Caki2 (cell line): Measurements from ENCODE around the gene TLE2. TPM values are rescaled to one million over a fixed set of nuclear protein-coding genes. Genes with fewer than 3 reads are reported as not detected.

Experiments
- DNase-seq: peaks from one replicate; pipeline ENCODE4 v3.0.0-alpha.2; 2015; ENCODE audit warnings: low read depth
- in situ Hi-C: cut with HindIII; loops from 2 replicates; pipeline ENCODE4 v1.10.0; 2016; ENCODE audit warnings: low sequenced_read_pairs, low pct_unique_long_range_greater_than_20kb, mixed read lengths
- total RNA-seq: library from RNA; depleted of rRNA; stranded (reverse); fragments of >200 nt; shearing (Covaris generic); gene quantifications from 2 replicates; pipeline ENCODE4 v1.2.3, GENCODE V29; 2014; ENCODE audit warnings: low replicate concordance; rRNA removed

The TLE2 gene
- total RNA-seq, result 3.9 TPM in 1 of 2 replicates, not detected in the other

DNA sequence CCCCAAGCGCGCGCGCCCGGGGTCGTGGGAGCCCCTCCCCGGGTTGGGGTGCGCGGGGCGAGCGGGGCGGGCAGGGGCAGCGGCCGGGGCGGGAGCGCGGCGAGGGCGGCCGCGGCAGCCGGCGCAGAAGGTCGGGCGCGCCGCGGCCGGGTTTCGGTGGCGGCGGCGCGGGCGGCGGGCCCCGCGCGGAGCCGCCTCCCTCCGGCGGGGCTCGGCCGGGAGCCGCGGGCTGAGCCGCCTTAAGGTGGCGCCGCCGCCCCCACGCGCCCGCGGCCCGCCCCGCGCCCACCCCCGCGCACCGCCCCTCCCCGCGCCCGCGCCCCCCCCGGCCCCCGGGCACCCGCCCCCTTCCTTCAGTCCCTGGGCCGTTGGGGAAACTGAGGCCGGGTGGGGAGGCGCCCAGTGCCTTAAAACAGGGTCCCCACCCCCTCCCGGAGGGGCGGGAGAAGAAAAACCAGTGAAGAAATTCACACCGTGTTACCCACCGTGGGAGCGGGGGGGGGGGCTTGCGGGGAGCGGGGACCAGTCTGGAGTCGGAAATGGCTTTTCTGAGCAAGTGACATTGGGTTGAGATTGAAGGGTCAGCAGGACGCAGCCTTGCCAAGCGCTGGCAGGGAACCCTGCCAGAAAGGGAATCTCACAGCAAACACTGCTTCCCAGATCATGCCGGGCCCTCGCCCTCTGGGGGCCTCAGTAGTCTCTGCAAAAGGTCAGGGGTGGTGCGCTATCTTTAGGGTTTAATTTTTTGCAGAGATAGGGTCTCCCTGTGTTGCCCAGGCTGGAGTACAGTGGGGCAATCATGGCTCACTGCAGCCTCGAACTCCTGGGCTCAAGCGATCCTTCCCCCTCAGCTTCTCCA, at the start of gene TLE2:
Gene TLE2, minus strand, starts transcription at position 216 of the 859 bp plus-strand sequence. CDS start 376 bp downstream, outside the sequence.
- in situ Hi-C loops, result no loop called here
- no peak for DNase-seq

DNA sequence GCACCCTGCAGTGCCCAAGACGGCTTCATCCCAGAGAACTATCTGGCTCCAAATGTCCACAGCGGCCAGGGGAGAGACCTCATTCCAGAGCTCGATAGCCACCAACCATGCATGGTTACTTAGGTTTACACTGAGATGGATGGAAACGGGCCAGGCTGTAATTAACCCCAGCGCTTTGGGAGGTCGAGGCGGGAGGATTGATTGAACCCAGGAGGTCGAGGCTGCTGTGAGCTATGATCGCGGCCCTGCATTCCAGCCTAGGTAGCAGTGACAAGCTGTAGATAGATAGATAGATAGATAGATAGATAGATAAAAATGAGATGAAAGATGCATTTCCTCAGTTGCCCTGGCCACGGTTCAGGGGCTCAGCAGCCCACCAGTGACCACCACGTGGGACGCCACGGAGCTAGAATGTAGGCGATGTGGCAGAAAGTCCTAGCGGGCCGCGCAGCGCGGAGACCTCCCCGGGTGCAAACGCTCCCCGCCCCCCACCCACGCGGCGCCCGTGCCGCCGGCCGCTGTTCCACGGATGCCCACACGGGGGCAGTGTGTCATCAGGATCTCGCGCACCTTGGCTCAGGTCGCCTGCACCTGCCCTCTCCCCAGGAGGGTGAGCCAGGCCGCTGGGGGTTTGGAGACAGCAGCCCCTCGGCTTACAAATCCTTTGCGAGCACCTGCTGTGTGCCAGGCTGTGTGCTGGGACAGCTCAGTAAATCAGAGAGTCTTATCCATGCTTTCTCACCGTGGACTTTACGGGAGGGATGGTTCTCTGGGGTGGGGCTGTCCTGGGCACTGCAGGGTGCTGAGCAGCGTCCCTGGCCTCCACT, 46.7 kb upstream of the TLE2 start:
- peak; percentile 40 for DNase-seq
- in situ Hi-C loops, result no loop called here

DNA sequence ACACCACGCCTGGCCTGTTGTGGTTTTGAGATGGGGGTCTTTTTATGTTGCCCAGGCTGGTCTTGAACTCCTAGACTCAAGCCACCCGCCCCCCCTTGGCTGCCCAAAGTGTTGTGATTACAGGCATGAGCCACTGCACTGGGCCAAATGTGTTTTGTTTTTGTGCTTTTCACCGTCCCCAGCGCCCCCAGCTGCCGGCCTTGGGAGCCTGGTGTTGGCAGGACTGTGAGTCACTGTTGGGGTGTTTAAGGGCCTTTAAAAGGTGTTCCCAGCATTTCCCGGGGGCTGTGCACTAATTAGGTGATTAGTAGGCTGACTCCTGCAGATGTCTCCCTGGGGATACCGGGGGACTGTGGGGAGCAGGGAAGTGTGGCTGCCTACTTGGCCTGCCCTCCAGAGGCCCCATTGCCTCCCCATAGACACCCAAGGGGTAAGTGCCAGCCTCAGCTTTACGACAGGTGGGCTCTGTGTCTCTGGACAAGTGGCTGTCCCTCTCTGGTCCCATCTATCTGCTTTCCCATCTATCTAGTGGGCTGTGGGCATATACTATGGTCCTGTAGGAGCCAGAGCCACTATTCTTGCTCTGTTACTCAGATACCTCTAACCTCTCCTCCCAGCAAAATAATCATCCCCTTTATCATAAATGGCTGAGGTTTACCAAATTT, 45.0 kb upstream of the TLE2 start:
- no peak for DNase-seq
- in situ Hi-C loops, result no loop called here

DNA sequence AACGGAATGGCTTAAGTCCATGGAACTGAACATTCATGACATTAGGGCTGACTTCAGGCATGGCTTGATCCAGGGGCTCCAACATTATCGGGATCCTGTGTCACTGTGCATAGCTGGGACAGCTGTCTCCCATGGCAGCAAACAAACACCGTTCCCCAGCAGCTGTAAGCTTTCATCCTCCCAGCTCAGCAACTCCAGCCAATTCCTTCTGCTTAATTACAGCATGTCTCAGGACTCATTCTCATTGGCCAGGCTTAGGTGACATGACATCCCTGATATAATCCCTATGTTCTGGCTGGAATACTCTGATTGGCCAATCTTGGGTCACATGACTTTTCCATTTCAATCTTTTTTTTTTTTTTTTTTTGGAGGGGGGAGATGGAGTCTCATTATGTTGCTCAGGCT, 44.1 kb upstream of the TLE2 start:
- peak; percentile 60 for DNase-seq
- in situ Hi-C loops, result no loop called here

DNA sequence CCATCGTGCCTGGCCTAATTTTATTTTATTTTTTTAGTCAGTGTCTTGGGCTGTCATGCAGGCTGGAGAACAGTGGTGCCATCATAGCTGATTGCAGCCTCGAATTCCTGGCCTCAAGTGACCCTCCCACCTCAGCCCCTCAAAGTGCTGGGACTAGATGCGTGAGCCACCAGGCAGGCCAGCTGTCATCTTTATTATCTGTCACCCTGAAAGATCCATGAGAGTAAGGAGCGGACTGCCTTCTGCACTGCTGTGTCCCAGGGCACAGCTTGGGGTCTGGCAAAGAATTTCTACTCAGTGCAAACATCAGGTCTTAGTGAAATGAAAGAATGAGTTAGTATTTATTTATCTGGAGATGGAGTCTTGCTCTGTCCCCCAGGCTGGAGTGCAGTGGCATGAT, 42.7 kb upstream of the TLE2 start:
- in situ Hi-C loops, result no loop called here

DNA sequence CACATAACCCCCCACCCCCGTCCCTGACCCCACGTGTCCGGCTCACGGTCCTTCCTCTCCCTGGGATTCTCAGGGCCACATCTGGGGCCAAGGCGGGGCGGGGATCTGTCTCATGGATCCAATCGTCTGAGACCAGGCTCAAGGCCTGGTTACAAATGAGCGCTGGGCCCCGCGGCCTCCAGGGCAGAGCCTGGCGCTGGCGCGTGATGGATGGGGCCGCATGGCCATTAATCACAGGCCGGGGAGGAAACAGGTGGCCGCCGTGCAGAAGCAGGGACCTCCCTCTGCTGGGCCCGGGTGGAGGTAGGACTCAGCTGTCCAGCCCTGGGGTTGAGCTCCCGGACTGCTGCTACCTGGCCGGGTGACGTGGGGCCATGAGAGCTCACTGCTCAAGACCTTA, 39.0 kb upstream of the TLE2 start:
- in situ Hi-C loops, result no loop called here

More for the DNA sequence above, 42.7 kb upstream of the TLE2 start:
- no peak for DNase-seq

DNA sequence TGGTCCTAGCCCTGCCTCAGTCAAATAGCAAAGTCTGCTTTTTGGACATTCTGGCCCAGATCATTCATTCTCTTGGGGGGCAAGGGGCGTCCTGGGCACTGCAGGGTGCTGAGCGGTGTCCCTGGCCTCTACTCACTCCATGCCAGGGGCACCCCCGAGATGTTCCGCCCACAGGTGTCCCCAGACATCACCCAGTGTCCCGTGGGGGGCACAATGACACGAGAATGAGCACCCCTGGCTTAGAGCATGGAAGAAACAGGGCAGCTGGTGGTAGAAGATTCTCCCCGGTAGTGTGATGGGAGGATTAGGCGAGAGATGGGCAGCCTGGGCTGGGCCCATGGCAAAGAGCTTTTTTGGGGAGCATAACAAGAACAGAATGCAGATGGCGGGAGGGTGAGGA, 38.5 kb upstream of the TLE2 start:
- in situ Hi-C loops, result no loop called here

More for the DNA sequence above, 39.0 kb upstream of the TLE2 start:
- DNase-seq, result no peak

DNA sequence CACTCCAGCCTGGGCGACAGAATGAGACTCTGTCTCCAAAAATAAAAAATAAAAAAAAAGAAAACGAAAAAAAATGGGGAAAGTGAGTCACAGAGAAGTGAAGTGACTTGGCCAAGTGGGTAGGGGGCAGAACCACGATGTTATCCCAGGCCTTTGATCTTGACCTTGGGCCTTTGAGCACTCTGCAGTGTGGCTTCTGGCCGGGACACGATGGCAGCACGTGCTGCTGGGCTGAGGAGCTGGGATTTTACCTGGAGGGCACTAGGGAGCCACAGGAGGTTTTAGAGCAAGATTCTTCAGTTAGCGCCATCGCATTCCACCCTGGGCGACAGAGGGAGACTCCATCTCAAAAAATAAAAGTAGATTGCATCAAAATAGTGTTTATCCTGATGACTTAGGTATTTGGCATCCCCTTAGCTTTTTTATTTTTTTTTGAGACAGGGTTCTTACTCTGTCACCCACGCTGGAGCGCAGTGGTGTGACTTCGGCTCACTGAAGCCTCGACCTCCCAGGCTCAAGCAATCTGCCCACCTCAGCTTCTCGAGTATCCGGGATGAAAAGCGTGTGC, 37.5 kb upstream of the TLE2 start:
- in situ Hi-C loops, result no loop called here
- no peak for DNase-seq

More for the DNA sequence above, 38.5 kb upstream of the TLE2 start:
- no peak for DNase-seq

DNA sequence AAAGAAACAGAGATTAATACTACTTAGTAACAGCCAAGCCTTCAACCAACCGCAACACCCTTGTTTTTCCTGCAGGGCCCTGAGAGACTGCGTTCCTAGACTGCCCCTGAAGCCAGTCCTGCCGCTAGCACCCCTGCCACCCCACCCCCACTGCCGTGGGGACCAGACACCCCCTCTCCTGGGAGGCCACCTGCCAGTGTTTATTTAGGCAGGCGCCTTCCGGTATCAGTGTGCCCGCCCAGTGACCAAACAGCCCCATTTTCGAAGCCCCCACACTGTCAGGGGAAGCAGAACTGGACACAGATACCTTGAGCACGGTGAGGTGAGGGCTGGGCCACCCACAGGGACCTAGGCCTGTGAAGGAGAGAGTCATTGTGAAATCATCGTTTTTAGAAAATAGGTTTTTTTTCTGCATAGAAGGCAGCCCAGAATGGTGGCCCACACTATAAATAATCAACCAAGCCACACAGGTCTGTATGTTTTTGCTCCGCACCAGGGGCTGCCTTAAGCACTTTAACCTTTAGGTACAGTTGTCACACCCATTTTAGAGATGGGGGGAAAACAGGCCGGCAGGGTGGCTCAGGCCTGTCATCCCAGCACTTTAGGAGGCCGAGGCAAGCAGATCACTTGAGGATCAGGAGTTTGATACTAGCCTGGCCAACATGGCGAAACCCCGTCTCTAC, 36.7 kb upstream of the TLE2 start:
- in situ Hi-C loops, result no loop called here
- no peak for DNase-seq

DNA sequence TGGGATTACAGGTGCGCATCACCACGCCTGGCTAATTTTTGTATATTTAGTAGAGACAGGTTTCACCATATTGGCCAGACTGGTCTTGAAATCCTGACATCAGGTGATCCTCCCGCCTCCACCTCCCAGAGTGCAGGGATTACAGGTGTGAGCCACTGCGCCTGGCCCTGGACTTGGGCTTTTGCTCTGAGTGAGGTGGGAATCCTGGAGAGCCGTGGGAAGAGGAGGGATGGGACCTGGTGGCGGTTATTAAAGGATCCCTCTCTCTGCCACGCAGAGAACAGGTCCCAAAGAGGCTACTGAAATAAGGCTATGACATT, 34.9 kb upstream of the TLE2 start:
- in situ Hi-C loops, result no loop called here
- DNase-seq, result no peak

DNA sequence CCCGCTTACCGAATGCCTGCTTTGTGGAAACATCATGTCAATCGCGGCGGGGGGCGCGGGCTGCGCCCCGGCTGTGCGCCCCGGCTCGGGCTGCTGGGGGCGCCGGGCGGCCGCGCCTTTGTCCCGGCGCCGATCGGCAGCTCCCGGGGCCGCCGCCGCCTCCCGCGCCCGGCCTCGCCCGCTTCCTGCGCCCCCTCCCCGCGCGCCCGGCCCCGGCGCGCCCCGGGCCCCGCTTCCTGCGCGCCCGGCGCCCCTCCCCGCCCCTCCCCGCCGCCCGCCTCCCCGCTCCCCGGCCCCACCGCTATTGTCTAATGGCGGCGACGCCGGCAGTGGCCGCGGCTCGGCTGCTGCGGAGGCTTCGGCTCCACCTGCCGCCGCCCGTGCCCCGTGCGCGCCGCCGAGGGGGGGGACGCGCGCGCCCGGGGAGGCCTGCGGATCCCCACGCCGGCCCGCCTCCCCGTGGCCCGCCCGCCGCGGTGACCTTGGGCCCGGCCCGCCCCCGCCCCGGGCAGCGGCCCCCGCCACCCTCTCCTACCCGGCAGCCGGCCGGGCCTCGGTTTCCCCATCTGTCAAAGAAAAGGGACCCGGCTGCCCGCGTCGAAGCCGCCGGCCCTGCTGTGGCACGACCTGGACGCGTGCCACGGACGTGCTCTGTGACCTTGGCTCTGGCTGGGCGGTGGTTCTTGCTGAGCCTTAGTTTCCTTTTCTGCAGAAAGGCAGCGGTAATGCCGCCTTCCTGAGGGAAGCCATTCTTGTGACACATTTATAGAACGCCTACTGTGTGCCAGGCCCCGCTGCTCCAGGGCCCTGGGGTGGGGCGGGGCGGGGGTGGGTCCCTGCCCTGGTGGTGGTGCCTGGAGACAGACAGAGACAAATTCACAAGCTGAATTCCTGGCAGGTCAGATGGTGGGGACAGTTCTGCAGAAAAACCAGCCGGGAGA, 33.4 kb upstream of the TLE2 start, which contains the start of gene TLE5:
Gene TLE5, minus strand, starts transcription at position 331 of the 941 bp plus-strand sequence. Its CDS starts 295 bp downstream, at position 36.
- no peak for DNase-seq

DNA sequence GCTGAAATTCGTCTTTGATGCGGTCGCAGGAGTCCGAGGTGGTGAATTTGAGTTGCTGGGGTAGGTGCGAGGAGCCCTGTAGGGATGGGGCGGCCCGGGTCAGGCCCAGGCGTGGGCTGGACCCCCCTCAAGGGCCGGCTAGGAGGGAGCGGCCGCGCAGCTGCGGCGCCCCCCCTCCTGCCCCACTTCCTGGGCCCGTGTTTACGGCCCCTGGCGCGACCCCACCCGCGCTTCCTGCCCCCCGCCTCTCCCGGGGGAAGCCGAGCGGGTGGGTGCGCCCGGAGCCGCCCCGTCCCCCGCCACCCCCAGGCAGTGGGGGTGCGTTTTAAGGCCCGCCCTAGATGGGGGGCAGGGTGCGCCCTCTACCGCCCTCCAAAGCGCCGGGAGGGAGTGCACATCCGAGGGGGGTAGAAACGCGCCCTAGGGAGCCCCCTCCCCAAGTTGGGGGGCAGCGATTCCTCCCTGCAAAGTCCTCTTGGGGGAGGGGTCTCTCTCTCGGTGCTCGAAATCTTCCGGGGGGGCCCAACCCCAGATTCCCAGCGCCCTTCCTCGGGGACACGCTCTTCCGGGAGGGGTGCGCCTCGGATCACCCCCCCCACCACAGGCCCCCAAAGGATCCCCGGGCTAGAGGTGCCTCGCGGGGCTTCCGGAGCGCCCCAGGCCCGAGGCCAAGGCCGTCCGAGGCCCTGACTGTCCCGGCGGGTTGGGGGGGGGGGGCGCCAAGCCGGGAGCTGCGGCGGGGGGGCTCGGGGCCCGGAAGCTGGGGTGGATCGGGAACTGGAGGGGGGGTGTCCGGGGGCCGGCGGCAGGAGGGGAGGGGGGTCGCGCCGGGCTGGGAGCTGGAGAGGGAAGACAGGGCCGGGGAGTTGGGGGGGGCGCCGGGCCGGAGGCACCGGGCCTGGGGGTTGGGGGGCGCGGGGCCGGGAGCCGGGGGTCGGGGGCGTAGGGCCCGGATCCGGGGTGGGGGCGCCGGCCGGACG, 32.4 kb upstream of the TLE2 start:
- DNase-seq, result no peak
- in situ Hi-C loops, result no loop called here

More for the DNA sequence above, 33.4 kb upstream of the TLE2 start, which contains the start of gene TLE5:
- in situ Hi-C loops, result no loop called here

DNA sequence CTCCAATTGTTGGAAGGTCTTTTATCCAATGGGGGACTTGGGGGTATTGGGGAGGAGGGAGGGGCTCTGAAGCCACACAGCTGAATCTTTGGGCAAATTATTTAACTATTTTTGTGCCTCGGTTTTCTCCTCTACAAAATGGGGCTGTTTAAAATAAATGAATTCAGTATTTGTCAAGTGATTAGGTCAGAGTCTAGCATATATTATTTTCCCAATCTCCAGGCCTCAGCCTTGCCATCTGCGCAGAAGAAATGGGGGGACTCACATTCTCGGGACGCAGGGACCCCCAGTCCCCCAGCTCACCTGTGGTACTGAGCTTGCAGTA, 31.7 kb upstream of the TLE2 start:
- in situ Hi-C loops, result no loop called here

DNA sequence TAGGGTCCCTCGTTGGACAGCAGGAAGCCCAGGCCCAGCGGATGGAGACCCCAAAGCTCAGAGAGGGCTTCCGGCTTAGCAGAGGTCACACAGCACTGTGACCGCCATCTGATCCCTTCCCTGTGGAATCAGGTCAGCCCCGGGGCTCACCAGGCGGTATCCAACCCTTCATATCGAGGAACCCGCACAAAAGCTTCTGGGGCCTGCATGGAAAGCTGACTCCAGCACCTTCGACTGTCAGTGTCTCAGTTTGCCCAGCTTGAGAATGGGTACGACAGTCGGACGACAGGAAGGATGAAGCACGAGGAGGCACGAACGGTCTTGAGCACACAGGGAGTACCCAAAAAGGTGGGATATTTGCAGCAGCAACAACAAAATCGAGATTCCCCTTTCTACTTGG, 30.6 kb upstream of the TLE2 start:
- in situ Hi-C loops, result no loop called here

More for the DNA sequence above, 31.7 kb upstream of the TLE2 start:
- DNase-seq, result no peak

DNA sequence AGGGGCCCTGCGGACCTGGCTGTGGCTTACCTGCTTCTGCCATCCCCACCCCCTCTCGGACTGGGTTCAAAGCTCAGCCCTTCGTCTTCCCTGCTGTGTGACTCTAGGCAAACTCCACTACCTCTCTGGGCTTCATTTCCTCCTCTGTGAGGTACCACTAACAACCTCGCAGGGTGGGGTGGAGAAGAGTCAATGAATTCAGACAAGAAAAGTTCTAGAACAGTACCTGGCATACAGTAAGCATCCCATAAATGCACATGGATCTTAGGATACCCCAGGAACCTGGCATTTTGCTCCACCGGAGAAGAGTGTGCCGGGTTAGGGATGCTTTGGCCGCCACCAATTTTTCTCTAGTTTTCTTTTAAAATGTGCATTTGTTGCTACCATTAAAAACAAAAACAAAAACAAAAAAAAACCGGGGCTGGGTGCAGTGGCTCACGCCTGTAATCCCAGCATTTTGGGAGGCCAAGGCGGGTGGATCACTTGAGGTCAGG, 29.8 kb upstream of the TLE2 start:
- DNase-seq, result no peak
- in situ Hi-C loops, result no loop called here

More for the DNA sequence above, 30.6 kb upstream of the TLE2 start:
- no peak for DNase-seq
